Measurements from ENCODE around the gene BOLL.
"Not testable (repeated sequence)": the region's sequence is repeated elsewhere in the genome, so short reads cannot be mapped to it uniquely, and the experiment has no call there.

The BOLL gene

DNA sequence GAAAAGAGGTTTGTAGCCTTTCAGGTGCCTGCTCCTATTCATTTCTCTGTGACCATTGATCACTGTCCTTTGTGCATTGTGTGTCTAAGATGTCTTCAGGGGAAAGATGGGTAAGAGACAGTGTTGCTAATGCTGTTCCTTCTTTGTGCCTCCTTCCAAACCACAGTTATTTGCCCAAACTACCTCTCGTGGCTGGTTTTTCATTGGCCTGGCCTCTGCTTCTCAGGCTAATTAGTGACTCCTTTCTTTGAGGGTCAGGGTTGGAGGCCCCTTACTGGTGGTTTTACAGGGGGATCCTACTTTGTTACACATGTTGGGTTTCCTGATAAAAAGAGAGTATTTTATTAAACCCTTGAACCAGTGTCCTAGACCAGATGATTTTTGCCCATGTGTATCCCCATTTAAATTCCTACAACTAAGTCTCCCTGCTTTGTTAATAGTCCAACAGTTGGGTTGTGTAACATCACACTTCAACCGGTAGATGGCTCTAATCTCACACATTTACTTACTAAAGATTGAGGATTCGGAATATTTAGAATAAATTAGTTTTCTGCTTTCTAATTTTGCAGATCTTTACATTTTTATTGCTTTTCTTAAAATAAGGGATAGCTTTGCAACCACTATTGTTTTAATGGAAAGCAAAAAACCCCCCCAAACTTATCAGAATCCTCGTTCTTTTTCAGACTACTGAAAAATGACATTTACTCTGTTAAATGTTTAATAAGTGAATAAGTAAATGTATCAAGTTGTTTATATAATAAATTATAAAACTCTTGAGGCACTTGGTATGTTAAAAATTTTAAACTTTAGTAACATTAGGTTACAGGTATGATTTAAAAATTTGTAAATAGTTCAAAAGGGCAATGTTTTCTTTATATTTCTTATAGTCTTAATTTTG lies 77.6 kb downstream of the BOLL start:
- in situ Hi-C loops (cut with HindIII; ENCODE audit: low sequenced_read_pairs) = no loop called here

DNA sequence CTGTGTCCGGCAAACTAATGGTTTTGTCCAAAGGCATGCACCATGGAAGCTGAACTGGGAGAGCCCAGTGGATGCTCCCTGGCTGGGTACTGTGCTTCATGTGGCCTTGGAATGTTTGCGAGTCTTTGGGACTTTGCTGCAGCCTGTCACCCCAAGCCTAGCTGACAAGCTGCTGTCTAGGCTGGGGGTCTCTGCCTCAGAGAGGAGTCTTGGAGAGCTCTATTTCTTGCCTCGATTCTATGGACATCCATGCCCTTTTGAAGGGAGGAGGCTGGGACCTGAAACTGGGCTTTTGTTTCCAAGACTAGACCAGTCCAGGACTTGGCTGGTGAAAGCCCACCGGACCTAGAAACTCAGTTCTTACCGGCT lies 78.3 kb downstream of the BOLL start:
- in situ Hi-C loops (cut with HindIII; ENCODE audit: low sequenced_read_pairs) = no loop called here

- in situ Hi-C loops (cut with HindIII; ENCODE audit: low sequenced_read_pairs) = no loop called here
These were observed 78.9 kb downstream of the BOLL start for GRCh38 chr2:197705912-197706838.

GRCh38 chr2:197705121-197705911 lies 79.8 kb downstream of the BOLL start, which contains the start of gene MARS2:
Gene MARS2, plus strand, starts transcription at chr2:197705369. Its CDS starts 37 bp downstream, at chr2:197705406.
- in situ Hi-C loops (cut with HindIII; ENCODE audit: low sequenced_read_pairs) = no loop called here

- in situ Hi-C loops (cut with HindIII; ENCODE audit: low sequenced_read_pairs) = no loop called here
These were observed 80.5 kb downstream of the BOLL start for GRCh38 chr2:197704434-197705120.

DNA sequence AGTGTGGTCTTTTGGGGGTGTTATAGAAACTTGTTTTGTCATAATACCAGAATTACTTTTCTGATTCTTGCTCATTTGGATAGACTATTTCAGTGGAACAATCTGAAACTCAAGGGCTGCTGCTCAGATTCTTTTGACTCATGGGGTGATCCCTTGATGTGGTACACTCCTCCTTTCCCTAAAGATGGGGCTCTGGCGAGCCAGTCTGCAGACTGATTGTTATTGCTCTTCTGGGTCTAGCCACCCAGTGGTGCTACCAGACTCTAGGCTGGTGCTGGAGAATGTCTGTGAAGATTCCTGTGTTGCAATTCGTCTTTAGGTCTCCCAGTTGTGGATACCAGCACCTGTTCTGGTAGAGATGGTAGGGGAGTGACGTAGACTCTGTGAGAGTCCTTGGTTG lies 84.2 kb downstream of the BOLL start:
- in situ Hi-C loops (cut with HindIII; ENCODE audit: low sequenced_read_pairs) = no loop called here

GRCh38 chr2:197699724-197700123 lies 85.4 kb downstream of the BOLL start:
- in situ Hi-C loops (cut with HindIII; ENCODE audit: low sequenced_read_pairs) = not testable (repeated sequence)

- in situ Hi-C loops (cut with HindIII; ENCODE audit: low sequenced_read_pairs) = not testable (repeated sequence)
These were observed 88.5 kb downstream of the BOLL start for GRCh38 chr2:197696571-197696970.

DNA sequence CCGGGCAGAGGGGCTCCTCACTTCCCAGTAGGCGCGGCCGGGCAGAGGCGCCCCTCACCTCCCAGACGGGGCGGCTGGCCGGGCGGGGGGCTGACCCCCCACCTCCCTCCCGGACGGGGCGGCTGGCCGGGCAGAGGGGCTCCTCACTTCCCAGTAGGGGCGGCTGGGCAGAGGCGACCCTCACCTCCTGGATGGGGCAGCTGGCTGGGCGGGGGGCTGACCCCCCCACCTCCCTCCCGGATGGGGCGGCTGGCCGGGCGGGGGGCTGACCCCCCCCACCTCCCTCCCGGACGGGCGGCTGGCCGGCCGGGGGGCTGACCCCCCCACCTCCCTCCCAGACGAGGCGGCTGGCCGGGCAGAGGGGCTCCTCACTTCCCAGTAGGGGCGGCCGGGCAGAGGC lies 89.1 kb downstream of the BOLL start:
- in situ Hi-C loops (cut with HindIII; ENCODE audit: low sequenced_read_pairs) = not testable (repeated sequence)

- in situ Hi-C loops (cut with HindIII; ENCODE audit: low sequenced_read_pairs) = not testable (repeated sequence)
These were observed 89.9 kb downstream of the BOLL start for GRCh38 chr2:197695206-197695605.

GRCh38 chr2:197677483-197677882 lies 107.6 kb downstream of the BOLL start:
- in situ Hi-C loops (cut with HindIII; ENCODE audit: low sequenced_read_pairs) = no loop called here

DNA sequence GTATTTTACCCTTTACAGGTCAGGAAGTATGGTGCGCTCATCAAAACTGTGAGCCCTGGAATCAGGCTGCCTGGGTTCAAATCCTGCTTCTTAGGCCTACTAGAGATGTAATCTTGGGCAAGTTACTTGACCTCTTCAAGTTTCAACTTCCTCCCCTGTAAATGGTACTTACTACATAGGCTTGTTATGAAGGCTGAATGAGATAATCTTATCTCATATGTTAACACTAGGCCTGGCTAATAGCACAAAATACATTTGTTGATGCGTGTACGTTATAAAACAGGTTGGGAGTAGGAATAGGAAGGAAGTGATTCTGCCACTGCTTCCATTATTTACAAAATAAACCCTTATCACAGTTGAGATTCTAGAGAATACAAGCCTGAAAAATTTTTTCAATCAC lies 108.1 kb downstream of the BOLL start:
- in situ Hi-C loops (cut with HindIII; ENCODE audit: low sequenced_read_pairs) = no loop called here
